ENCODE data around the gene NME2. TPM values are rescaled to one million over a fixed set of nuclear protein-coding genes. Genes with fewer than 3 reads are reported as not detected.

Gene NME2
- total RNA-seq, 1 donor from 2014 or later, result 608 TPM

DNA sequence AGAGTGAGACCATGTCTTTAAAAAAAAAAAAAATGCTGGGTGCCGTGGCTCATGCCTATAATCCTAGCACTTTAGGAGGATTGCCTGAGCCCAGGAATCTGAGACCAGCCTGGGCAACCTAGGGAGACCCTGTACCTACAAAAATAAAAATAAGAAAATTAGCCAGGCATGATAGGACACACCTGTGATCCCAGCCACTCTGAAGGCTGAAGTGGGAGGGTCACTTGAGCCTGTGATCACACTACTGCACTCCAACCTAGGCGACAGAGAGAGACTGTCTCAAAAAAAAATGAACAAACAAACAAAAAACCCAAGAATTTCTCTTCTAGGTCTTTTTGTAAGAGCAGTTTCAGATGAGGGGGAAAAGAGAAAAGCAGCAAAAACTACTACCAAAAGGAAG, 34.6 kb downstream of the NME2 start:
- no peak for DNase-seq (ENCODE audit: low spot score)

DNA sequence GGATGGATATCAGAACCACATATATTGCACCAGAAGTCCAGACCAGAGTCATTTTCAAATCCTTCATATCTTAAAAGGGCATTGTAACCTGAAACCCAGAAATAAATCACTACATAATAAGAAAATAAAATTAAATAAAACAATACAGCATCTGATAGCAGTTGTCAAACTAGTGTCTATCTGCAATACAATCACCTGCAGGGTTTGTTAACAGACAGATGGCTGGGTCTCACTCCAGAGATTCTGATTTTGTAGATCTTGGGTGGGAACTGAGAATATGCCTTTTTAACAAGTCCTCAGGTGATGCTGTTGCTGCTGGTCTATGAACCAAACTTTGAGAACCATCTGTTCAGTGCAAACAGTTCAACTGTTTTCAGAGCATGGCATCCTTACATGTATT, 37.6 kb downstream of the NME2 start:
- no peak for DNase-seq (ENCODE audit: low spot score)

DNA sequence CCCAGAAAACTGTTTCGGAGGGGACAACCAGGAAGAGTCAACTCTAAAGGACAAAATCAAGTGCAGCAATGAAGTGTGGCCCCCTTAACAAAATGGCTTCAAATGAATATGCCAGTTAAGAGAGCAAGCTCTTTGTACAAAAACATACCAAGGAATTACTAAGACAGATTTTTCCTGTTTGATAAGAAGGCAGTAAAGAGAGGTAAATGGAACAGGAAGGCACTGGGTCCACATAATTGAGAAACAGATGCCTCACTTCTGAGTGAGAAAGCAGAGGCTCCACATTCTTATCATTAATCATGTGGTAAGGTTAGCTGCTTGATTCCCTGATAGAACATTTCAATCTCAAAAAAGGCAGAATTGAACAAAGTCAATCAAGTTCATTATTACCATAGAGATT, 48.7 kb downstream of the NME2 start:
- no peak for DNase-seq (ENCODE audit: low spot score)

DNA sequence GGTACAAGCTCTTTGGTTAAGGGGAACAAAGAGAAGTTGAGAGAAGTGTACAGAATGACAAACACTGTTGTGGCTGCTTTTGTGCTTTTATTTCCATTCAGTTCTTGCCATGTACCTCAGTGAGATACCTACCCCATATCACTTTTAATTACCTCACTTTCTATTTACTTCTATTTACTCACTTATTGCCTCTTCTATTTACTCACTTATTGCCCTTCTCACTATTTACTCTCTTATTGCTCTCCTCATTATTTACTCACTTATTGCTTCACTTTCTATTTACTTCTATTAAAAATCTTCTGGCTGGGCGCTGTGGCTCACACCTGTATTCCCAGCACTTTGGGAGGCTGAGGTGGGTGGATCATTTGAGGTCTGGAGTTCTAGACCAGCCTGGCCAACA, 51.7 kb downstream of the NME2 start:
- DNase-seq (ENCODE audit: low spot score), result no peak

DNA sequence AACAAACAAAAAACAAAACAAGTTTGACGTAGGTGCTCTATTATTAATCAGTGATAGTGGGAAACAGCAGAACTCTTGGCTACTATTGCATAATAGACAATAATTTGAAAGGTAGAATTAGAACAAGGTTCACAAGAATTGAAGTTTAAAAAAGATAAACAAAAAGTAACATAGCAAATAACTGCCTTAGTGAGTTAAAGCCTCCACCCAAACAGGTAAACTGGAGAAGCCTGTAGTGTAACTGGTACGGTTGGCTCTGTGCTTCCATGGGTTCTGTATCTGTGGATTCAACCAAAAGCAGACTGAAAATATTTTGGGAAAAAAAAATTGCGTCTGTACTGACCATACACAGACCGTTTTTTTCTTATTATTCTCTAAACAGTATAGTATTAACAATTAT, 55.1 kb downstream of the NME2 start:
- DNase-seq (ENCODE audit: low spot score), result no peak

Other genes with a start within 250 kb of the NME2 start
- gene SPAG9, start 45.5 kb upstream of the NME2 start, total RNA-seq, result 136 TPM
- 99.4 TPM for gene NME1, start 12.9 kb upstream of the NME2 start, total RNA-seq
- gene MBTD1, start 93.6 kb downstream of the NME2 start, total RNA-seq, result 22.0 TPM
- 35.3 TPM for gene UTP18, start 94.1 kb downstream of the NME2 start, total RNA-seq